SK-N-SH (cell line): ENCODE data around the gene ARL3. TPM values are rescaled to one million over a fixed set of nuclear protein-coding genes. Genes with fewer than 3 reads are reported as not detected.

ENCODE experiments used
- CTCF ChIA-PET: fragments of 300-600, 350-600 bp; formaldehyde crosslinking; extraction: SDS; loops from one replicate; lab custom pipeline; 2021; lab: Yijun Ruan, JAX
- POLR2A ChIA-PET: fragments of 350-600 bp; sonication (Branson Sonifier 250); formaldehyde crosslinking; extraction: SDS; loops from one replicate; lab custom pipeline; 2020; ENCODE audit warnings: antibody characterized with exemption, inconsistent platforms; lab: Yijun Ruan, JAX
- DNase-seq: peaks from one replicate; pipeline ENCODE4 v3.0.0; 2012
- H2AFZ ChIP-seq: fragments of 200-600 bp; sonication (generic); 2 replicates; pipeline ENCODE4 v1.8.1; 2016; ENCODE audit warnings: antibody characterized with exemption, mild to moderate bottlenecking, low read depth
- H3F3A ChIP-seq: fragments of 200-600 bp; sonication (generic); replicated peaks from 2 replicates; pipeline ENCODE3; 2016; ENCODE audit warnings: antibody characterized with exemption, mild to moderate bottlenecking; ENCODE audit not compliant: insufficient read depth
- H3K27ac ChIP-seq, 2 experiments: fragments of 200-500 bp in 1 of 2; fragments of 200-600 bp in 1 of 2; sonication (Bioruptor generic) in 1 of 2; sonication (generic), shearing (Covaris generic) in 1 of 2; 2 replicates each; pipeline versions ENCODE4 v1.5.1 to v1.6.1; 2014 to 2016; ENCODE audit warnings: low read depth in 2 of 2, inconsistent platforms in 1 of 2, low read length in 1 of 2, mild to moderate bottlenecking in 1 of 2, mixed read lengths in 1 of 2
- H3K27me3 ChIP-seq: fragments of 200-600 bp; sonication (generic), shearing (Covaris generic); 2 replicates; pipeline ENCODE4 v1.6.1; 2016; ENCODE audit warnings: mixed run types; ENCODE audit not compliant: insufficient read depth
- H3K36me3 ChIP-seq, 2 experiments: fragments of 200-500 bp in 1 of 2; fragments of 200-600 bp in 1 of 2; sonication (Bioruptor generic) in 1 of 2; sonication (generic) in 1 of 2; replicated peaks in 1 of 2; 2 replicates each; pipeline versions ENCODE3 to v1.5.1; 2014 to 2016; ENCODE audit warnings: low read length in 1 of 2, mild to moderate bottlenecking in 1 of 2; ENCODE audit not compliant: insufficient read depth in 2 of 2, control insufficient read depth in 1 of 2
- H3K4me1 ChIP-seq, 2 experiments: fragments of 200-500 bp in 1 of 2; fragments of 200-600 bp in 1 of 2; sonication (Bioruptor generic) in 1 of 2; sonication (generic), shearing (Covaris generic) in 1 of 2; 2 replicates each; pipeline versions ENCODE4 v1.5.1 to v1.6.1; 2014 to 2016; ENCODE audit warnings: low read depth in 1 of 2, low read length in 1 of 2, mixed run types in 1 of 2; ENCODE audit not compliant: insufficient read depth in 2 of 2, control insufficient read depth in 1 of 2
- H3K4me2 ChIP-seq: fragments of 200-600 bp; sonication (generic), shearing (Covaris generic); 2 replicates; pipeline ENCODE4 v1.6.1; 2017; ENCODE audit warnings: mixed run types
- H3K4me3 ChIP-seq, 2 experiments: fragments of 200-500 bp in 1 of 2; fragments of 200-600 bp in 1 of 2; sonication (Bioruptor generic) in 1 of 2; sonication (generic), shearing (Covaris generic) in 1 of 2; 2 replicates each; pipeline versions ENCODE4 v1.5.1 to v1.8.1; 2014 to 2016; ENCODE audit warnings: low read depth in 2 of 2, inconsistent platforms in 1 of 2, low read length in 1 of 2, mild to moderate bottlenecking in 1 of 2, mixed read lengths in 1 of 2, moderate library complexity in 1 of 2
- H3K79me2 ChIP-seq: fragments of 200-600 bp; sonication (generic); 2 replicates; pipeline ENCODE4 v1.8.1; 2017; ENCODE audit warnings: mild to moderate bottlenecking; ENCODE audit not compliant: insufficient read depth
- H3K9ac ChIP-seq: fragments of 200-600 bp; sonication (generic); 2 replicates; pipeline ENCODE4 v1.6.1; 2017; ENCODE audit warnings: mixed run types
- H3K9me2 ChIP-seq: fragments of 200-600 bp; sonication (generic); 2 replicates; pipeline ENCODE4 v1.6.1; 2017; ENCODE audit warnings: mixed run types
- H3K9me3 ChIP-seq: fragments of 200-600 bp; sonication (generic); 2 replicates; pipeline ENCODE4 v1.6.1; 2017; ENCODE audit warnings: mixed run types, mild to moderate bottlenecking, moderate library complexity
- H4K20me1 ChIP-seq: fragments of 200-600 bp; sonication (generic); 2 replicates; pipeline ENCODE4 v1.6.1; 2017; ENCODE audit warnings: mild to moderate bottlenecking, mixed run types; ENCODE audit not compliant: insufficient read depth
- CTCF ChIP-seq: fragments of 200-600 bp; sonication (generic); IDR thresholded peaks from 2 replicates; pipeline ENCODE4 v1.6.1; 2017; ENCODE audit warnings: antibody characterized with exemption, mild to moderate bottlenecking, moderate library complexity
- ELF1 ChIP-seq: IDR thresholded peaks from 2 replicates; pipeline ENCODE4 v1.4.0; 2012
- EP300 ChIP-seq, 2 experiments: IDR thresholded peaks; 2 replicates each; pipeline versions ENCODE4 v1.4.0 to v1.6.1; 2012; ENCODE audit warnings: borderline replicate concordance in 1 of 2, low read depth in 1 of 2, low read length in 1 of 2
- EZH2phosphoT487 ChIP-seq: fragments of 200-600 bp; sonication (generic); IDR thresholded peaks from 2 replicates; pipeline ENCODE4 v1.6.1; 2017; ENCODE audit warnings: low read depth, mixed run types, mild to moderate bottlenecking, antibody characterized with exemption, moderate library complexity, borderline replicate concordance
- FOSL2 ChIP-seq: IDR thresholded peaks from 2 replicates; pipeline ENCODE4 v1.4.0; 2012; ENCODE audit warnings: low read depth, mild to moderate bottlenecking, moderate library complexity, borderline replicate concordance
- FOXJ3 ChIP-seq: sonication (generic); formaldehyde crosslinking; IDR thresholded peaks from 2 replicates; pipeline ENCODE4 v1.5.1; 2020; ENCODE audit warnings: mild to moderate bottlenecking, missing genetic modification reagents
- FOXM1 ChIP-seq: IDR thresholded peaks from 2 replicates; pipeline ENCODE4 v1.4.0; 2012; ENCODE audit warnings: low read depth, mild to moderate bottlenecking
- GABPA ChIP-seq: IDR thresholded peaks from 2 replicates; pipeline ENCODE4 v1.4.0; 2012; ENCODE audit warnings: low read depth, mild to moderate bottlenecking
- GATA2 ChIP-seq: sonication (generic); formaldehyde crosslinking; IDR thresholded peaks from 2 replicates; pipeline ENCODE4 v1.5.0; 2020; ENCODE audit warnings: mild to moderate bottlenecking, missing genetic modification reagents
- NFIC ChIP-seq: IDR thresholded peaks from 2 replicates; pipeline ENCODE4 v1.4.0; 2012; ENCODE audit warnings: borderline replicate concordance
- NRF1 ChIP-seq: IDR thresholded peaks from 2 replicates; pipeline ENCODE4 v1.6.1; 2012; ENCODE audit warnings: low read depth, mild to moderate bottlenecking, low read length
- PBX3 ChIP-seq: IDR thresholded peaks from 2 replicates; pipeline ENCODE4; 2012
- POLR2AphosphoS5 ChIP-seq: IDR thresholded peaks from 2 replicates; pipeline ENCODE4 v1.6.1; 2012; ENCODE audit warnings: low read depth, low read length
- SIN3A ChIP-seq: IDR thresholded peaks from 2 replicates; pipeline ENCODE4 v1.6.1; 2012; ENCODE audit warnings: low read depth, mild to moderate bottlenecking, low read length, moderate library complexity, borderline replicate concordance
- SMC3 ChIP-seq: IDR thresholded peaks from 2 replicates; pipeline ENCODE4 v1.6.1; 2012; ENCODE audit warnings: low read depth, low read length, improper control_type of control experiment
- TAF1 ChIP-seq: IDR thresholded peaks from 2 replicates; pipeline ENCODE4 v1.6.1; 2012; ENCODE audit warnings: low read depth, mild to moderate bottlenecking, low read length, moderate library complexity, borderline replicate concordance
- TCF12 ChIP-seq: IDR thresholded peaks from 2 replicates; pipeline ENCODE4 v1.4.0; 2012
- TEAD4 ChIP-seq: IDR thresholded peaks from 2 replicates; pipeline ENCODE4 v1.4.0; 2012; ENCODE audit warnings: mild to moderate bottlenecking, borderline replicate concordance; ENCODE audit not compliant: insufficient read depth
- WGBS: methylation state at CpG from one replicate; pipeline ENCODE4 v1.1.6; 2017; ENCODE audit warnings: low lambda C conversion rate; 5-methylcytosine and 5-hydroxymethylcytosine counted together
- polyA plus RNA-seq, 3 experiments: library from polyadenylated mRNA; depleted of rRNA; stranded (reverse); fragments of >200 nt; gene quantifications; 2 replicates each; pipeline ENCODE4 v1.2.3, GENCODE V29; 2012
- TF ChIP-seq, protein P1 (sequence below): IDR thresholded peaks from 2 replicates; pipeline ENCODE4 v1.4.0; 2012; ENCODE audit warnings: low read depth, borderline replicate concordance
- TF ChIP-seq, protein P2 (sequence below): IDR thresholded peaks from 2 replicates; pipeline ENCODE4 v1.4.0; 2012; ENCODE audit warnings: low read depth
- TF ChIP-seq, protein P3 (sequence below): IDR thresholded peaks from 2 replicates; pipeline ENCODE4 v1.6.1; 2012; ENCODE audit warnings: mild to moderate bottlenecking, low read depth, low read length, moderate library complexity

Gene ARL3
- polyA plus RNA-seq, 1 of the 3 experiments (the other 2 are of a cell fraction) = 11.2 TPM

GRCh38 chr10:102726274-102726673 lies 12.1 kb upstream of the ARL3 start (continued):
- TF ChIP-seq, protein P1, sequence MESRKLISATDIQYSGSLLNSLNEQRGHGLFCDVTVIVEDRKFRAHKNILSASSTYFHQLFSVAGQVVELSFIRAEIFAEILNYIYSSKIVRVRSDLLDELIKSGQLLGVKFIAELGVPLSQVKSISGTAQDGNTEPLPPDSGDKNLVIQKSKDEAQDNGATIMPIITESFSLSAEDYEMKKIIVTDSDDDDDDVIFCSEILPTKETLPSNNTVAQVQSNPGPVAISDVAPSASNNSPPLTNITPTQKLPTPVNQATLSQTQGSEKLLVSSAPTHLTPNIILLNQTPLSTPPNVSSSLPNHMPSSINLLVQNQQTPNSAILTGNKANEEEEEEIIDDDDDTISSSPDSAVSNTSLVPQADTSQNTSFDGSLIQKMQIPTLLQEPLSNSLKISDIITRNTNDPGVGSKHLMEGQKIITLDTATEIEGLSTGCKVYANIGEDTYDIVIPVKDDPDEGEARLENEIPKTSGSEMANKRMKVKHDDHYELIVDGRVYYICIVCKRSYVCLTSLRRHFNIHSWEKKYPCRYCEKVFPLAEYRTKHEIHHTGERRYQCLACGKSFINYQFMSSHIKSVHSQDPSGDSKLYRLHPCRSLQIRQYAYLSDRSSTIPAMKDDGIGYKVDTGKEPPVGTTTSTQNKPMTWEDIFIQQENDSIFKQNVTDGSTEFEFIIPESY = no peak
- no peak for TF ChIP-seq GATA2 (CRISPR knock-in tag)

GRCh38 chr10:102723989-102724388 lies 9.8 kb upstream of the ARL3 start:
- Histone ChIP-seq H4K20me1 (no peaks in the 10 kb centered on the region), H3K4me1 (no peaks in the 10 kb centered on the region), H3K27ac (no peak overlapping the region), H3K79me2 (peaks cover 16% of the 10 kb centered on the region), H3K4me3 (no peak overlapping the region), H3K36me3 (peaks cover 0 to 3% of the 10 kb centered on the region in 2 experiments), H3K27me3 (no peaks in the 10 kb centered on the region), H3K9me3 (no peaks in the 10 kb centered on the region), H3K9me2 (no peaks in the 10 kb centered on the region), H3F3A (peaks cover 3% of the 10 kb centered on the region), H3K4me2 (no peak overlapping the region), H2AFZ (no peak overlapping the region), H3K9ac (no peak overlapping the region)
- WGBS = 96% methylated on average over 4 of the region's 4 CpGs
- DNase-seq = no peak
- POLR2A ChIA-PET = no interaction called here
- TF ChIP-seq EZH2phosphoT487 (no peak), TCF12 (no peak), GATA2 (CRISPR knock-in tag) (no peak), ELF1 (no peak), SIN3A (no peak), FOSL2 (no peak), POLR2AphosphoS5 (no peak), FOXM1 (no peak), NFIC (no peak), EP300 (IDR thresholded peaks at IDR 0.05; ENCODE audit: borderline replicate concordance in 1 of 2, low read depth in 1 of 2, low read length in 1 of 2) (no peak), TEAD4 (no peak), CTCF (no peak), GABPA (no peak), NRF1 (no peak), FOXJ3 (no peak), SMC3 (no peak), PBX3 (no peak), TAF1 (no peak)
- TF ChIP-seq, protein P2, sequence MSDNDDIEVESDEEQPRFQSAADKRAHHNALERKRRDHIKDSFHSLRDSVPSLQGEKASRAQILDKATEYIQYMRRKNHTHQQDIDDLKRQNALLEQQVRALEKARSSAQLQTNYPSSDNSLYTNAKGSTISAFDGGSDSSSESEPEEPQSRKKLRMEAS = no peak
- TF ChIP-seq, protein P3, sequence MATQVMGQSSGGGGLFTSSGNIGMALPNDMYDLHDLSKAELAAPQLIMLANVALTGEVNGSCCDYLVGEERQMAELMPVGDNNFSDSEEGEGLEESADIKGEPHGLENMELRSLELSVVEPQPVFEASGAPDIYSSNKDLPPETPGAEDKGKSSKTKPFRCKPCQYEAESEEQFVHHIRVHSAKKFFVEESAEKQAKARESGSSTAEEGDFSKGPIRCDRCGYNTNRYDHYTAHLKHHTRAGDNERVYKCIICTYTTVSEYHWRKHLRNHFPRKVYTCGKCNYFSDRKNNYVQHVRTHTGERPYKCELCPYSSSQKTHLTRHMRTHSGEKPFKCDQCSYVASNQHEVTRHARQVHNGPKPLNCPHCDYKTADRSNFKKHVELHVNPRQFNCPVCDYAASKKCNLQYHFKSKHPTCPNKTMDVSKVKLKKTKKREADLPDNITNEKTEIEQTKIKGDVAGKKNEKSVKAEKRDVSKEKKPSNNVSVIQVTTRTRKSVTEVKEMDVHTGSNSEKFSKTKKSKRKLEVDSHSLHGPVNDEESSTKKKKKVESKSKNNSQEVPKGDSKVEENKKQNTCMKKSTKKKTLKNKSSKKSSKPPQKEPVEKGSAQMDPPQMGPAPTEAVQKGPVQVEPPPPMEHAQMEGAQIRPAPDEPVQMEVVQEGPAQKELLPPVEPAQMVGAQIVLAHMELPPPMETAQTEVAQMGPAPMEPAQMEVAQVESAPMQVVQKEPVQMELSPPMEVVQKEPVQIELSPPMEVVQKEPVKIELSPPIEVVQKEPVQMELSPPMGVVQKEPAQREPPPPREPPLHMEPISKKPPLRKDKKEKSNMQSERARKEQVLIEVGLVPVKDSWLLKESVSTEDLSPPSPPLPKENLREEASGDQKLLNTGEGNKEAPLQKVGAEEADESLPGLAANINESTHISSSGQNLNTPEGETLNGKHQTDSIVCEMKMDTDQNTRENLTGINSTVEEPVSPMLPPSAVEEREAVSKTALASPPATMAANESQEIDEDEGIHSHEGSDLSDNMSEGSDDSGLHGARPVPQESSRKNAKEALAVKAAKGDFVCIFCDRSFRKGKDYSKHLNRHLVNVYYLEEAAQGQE = no peak
- CTCF ChIA-PET = no interaction called here
